ENCODE data around the gene GAGE13.
"Not testable (repeated sequence)": the region's sequence is repeated elsewhere in the genome, so short reads cannot be mapped to it uniquely, and the experiment has no call there.

The GAGE13 gene

GRCh38 chrX:49331282-49331681 is at the start of gene GAGE13:
Gene GAGE13 (plus strand): TSS chrX:49331582. CDS start chrX:49332738, 1,156 bp downstream.
- not testable (repeated sequence) for DNase-seq (ENCODE audit: low spot score)

GRCh38 chrX:49282647-49283011 is 48.8 kb upstream of the GAGE13 start:
- DNase-seq (ENCODE audit: low spot score) = peak; percentile 27

GRCh38 chrX:49284212-49284611 is 47.2 kb upstream of the GAGE13 start:
- no peak for DNase-seq (ENCODE audit: low spot score)

- DNase-seq (ENCODE audit: low spot score) = no peak
These were observed 45.2 kb upstream of the GAGE13 start for GRCh38 chrX:49286136-49286535.

GRCh38 chrX:49286581-49286980 is 44.8 kb upstream of the GAGE13 start:
- DNase-seq (ENCODE audit: low spot score) = no peak

GRCh38 chrX:49287665-49288064 is 43.7 kb upstream of the GAGE13 start:
- DNase-seq (ENCODE audit: low spot score) = no peak

GRCh38 chrX:49290215-49290614 is 41.2 kb upstream of the GAGE13 start:
- no peak for DNase-seq (ENCODE audit: low spot score)

GRCh38 chrX:49291615-49292337 is 39.6 kb upstream of the GAGE13 start:
- peak; percentile 31 for DNase-seq (ENCODE audit: low spot score)

GRCh38 chrX:49292400-49293362 is 38.7 kb upstream of the GAGE13 start:
- no peak for DNase-seq (ENCODE audit: low spot score)

GRCh38 chrX:49299293-49299692 is 32.1 kb upstream of the GAGE13 start:
- DNase-seq (ENCODE audit: low spot score) = not testable (repeated sequence)

- no peak for DNase-seq (ENCODE audit: low spot score)
These were observed 30.7 kb upstream of the GAGE13 start for GRCh38 chrX:49300703-49301102.

- no peak for DNase-seq (ENCODE audit: low spot score)
These were observed 28.0 kb upstream of the GAGE13 start, which contains the start of gene GAGE10 for GRCh38 chrX:49303346-49303745. Gene GAGE10 (plus strand): TSS chrX:49303646. CDS start chrX:49304860, 1,214 bp downstream.

GRCh38 chrX:49307775-49308174 is 23.6 kb upstream of the GAGE13 start:
- not testable (repeated sequence) for DNase-seq (ENCODE audit: low spot score)

GRCh38 chrX:49308604-49309269 is 22.6 kb upstream of the GAGE13 start:
- DNase-seq (ENCODE audit: low spot score) = peak; percentile 26

- DNase-seq (ENCODE audit: low spot score) = no peak
These were observed 21.9 kb upstream of the GAGE13 start for GRCh38 chrX:49309401-49309981.

GRCh38 chrX:49310371-49310770 is 21.0 kb upstream of the GAGE13 start:
- DNase-seq (ENCODE audit: low spot score) = no peak

GRCh38 chrX:49312176-49312575 is 19.2 kb upstream of the GAGE13 start:
- no peak for DNase-seq (ENCODE audit: low spot score)

- DNase-seq (ENCODE audit: low spot score) = no peak
These were observed 15.3 kb upstream of the GAGE13 start for GRCh38 chrX:49316085-49316484.

GRCh38 chrX:49321737-49322136 is 9.6 kb upstream of the GAGE13 start, which contains the start of gene GAGE12J:
Gene GAGE12J (plus strand): TSS chrX:49322037. CDS start chrX:49323194, 1,157 bp downstream.
- DNase-seq (ENCODE audit: low spot score) = not testable (repeated sequence)

- not testable (repeated sequence) for DNase-seq (ENCODE audit: low spot score)
These were observed 9.1 kb upstream of the GAGE13 start for GRCh38 chrX:49322266-49322665.

- DNase-seq (ENCODE audit: low spot score) = not testable (repeated sequence)
These were observed 7.6 kb upstream of the GAGE13 start for GRCh38 chrX:49323735-49324134.

- DNase-seq (ENCODE audit: low spot score) = not testable (repeated sequence)
These were observed 961 bp upstream of the GAGE13 start for GRCh38 chrX:49330421-49330820.
